ENCODE measurements around the gene EPN3. TPM values are rescaled to one million over a fixed set of nuclear protein-coding genes. Genes with fewer than 3 reads are reported as not detected.

EPN3 gene
- total RNA-seq, 1 donor from 2014 or later: 21.9 TPM

- intact Hi-C loops (cut with DNase I): loop anchor here (10.0 kb wide), 1 partner anchor 356 kb away; no protein-coding TSS in a partner anchor
- no peak overlapping the region for H3K4me3 ChIP-seq
- H3K36me3 ChIP-seq: peaks cover 0 to 16% of the 10 kb centered on the region in 2 donors
Measured at GRCh38 chr17:50488880-50489279, 43.7 kb upstream of the EPN3 start.

DNA sequence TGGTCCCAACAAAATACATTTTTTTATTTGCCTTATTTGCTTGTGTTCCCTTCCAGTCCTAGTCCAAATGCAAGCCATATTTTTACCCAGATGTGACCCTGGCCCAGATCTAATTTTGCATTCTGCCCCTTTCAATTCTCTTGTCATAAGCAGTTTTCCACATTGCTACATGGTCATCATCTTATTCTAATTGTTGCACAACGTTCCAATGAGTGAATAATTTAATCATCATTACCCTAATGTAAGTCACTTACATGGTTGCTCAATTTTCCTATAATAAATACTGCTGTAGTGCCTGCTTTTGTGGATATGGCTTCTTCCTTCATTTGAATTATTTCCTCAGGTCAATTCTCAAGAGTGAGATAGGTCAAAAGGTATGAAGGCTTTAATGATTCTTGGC, 41.0 kb upstream of the EPN3 start:
- no peaks in the 10 kb centered on the region for H3K4me1 ChIP-seq
- no peak for TF ChIP-seq POLR2AphosphoS5 (IDR thresholded peaks at IDR 0.05; ENCODE audit: insufficient read depth in 1 of 2, low read depth in 1 of 2)
- TF ChIP-seq POLR2A (IDR thresholded peaks at IDR 0.05): no peak
- no peak for TF ChIP-seq CTCF (IDR thresholded peaks at IDR 0.05)
- intact Hi-C loops (cut with DNase I): no loop called here
- no peaks in the 10 kb centered on the region for H3K9me3 ChIP-seq
- no peak overlapping the region for H3K27ac ChIP-seq
- DNase-seq (ENCODE audit: extremely low spot score in 2 of 2): no peak
- peaks cover 0 to 6% of the 10 kb centered on the region in 2 donors for H3K36me3 ChIP-seq
- H3K27me3 ChIP-seq: no peaks in the 10 kb centered on the region
- no peak overlapping the region for H3K4me3 ChIP-seq

More at GRCh38 chr17:50488880-50489279, 43.7 kb upstream of the EPN3 start:
- H3K27ac ChIP-seq: no peak overlapping the region
- H3K27me3 ChIP-seq: no peaks in the 10 kb centered on the region
- H3K9me3 ChIP-seq: no peaks in the 10 kb centered on the region
- no peak for DNase-seq (ENCODE audit: extremely low spot score in 2 of 2)
- H3K4me1 ChIP-seq: no peaks in the 10 kb centered on the region
- no peak for TF ChIP-seq CTCF (IDR thresholded peaks at IDR 0.05)
- TF ChIP-seq POLR2AphosphoS5 (IDR thresholded peaks at IDR 0.05; ENCODE audit: insufficient read depth in 1 of 2, low read depth in 1 of 2): no peak
- no peak for TF ChIP-seq POLR2A (IDR thresholded peaks at IDR 0.05)

DNA sequence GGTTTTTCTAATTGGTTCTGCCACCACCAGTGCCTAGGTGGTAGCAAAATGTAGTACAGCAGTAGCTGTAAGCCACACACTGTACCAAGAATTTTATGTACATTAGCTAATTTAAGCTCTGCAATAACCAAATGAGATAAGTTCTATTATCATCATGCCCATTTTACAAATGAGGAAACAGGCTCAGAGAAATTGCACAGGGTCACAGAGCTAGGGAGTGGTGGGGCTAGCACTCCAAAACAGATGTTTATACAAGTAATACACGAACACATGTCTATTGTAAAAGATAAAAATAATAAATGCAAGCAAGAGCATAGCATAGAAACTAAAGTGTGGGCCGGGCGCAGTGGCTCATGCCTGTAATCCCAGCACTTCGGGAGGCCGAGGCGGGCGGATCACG, 40.3 kb upstream of the EPN3 start:
- H3K9me3 ChIP-seq: no peaks in the 10 kb centered on the region
- peaks cover 0 to 2% of the 10 kb centered on the region in 2 donors for H3K36me3 ChIP-seq
- no peak for DNase-seq (ENCODE audit: extremely low spot score in 2 of 2)
- intact Hi-C loops (cut with DNase I): no loop called here
- H3K4me3 ChIP-seq: no peak overlapping the region
- no peaks in the 10 kb centered on the region for H3K4me1 ChIP-seq
- no peak overlapping the region for H3K27ac ChIP-seq
- H3K27me3 ChIP-seq: no peaks in the 10 kb centered on the region
- TF ChIP-seq CTCF (IDR thresholded peaks at IDR 0.05): no peak
- no peak for TF ChIP-seq POLR2AphosphoS5 (IDR thresholded peaks at IDR 0.05; ENCODE audit: insufficient read depth in 1 of 2, low read depth in 1 of 2)
- no peak for TF ChIP-seq POLR2A (IDR thresholded peaks at IDR 0.05)

- no peak for DNase-seq (ENCODE audit: extremely low spot score in 2 of 2)
- intact Hi-C loops (cut with DNase I): no loop called here
- H3K36me3 ChIP-seq: no peaks in the 10 kb centered on the region
- no peaks in the 10 kb centered on the region for H3K9me3 ChIP-seq
- no peaks in the 10 kb centered on the region for H3K27me3 ChIP-seq
- no peak overlapping the region for H3K27ac ChIP-seq
- TF ChIP-seq CTCF (IDR thresholded peaks at IDR 0.05) (no peak), POLR2A (IDR thresholded peaks at IDR 0.05) (no peak), POLR2AphosphoS5 (IDR thresholded peaks at IDR 0.05; ENCODE audit: insufficient read depth in 1 of 2, low read depth in 1 of 2) (no peak)
- H3K4me3 ChIP-seq: no peak overlapping the region
- H3K4me1 ChIP-seq: no peaks in the 10 kb centered on the region
Measured at GRCh38 chr17:50493744-50494143, 38.8 kb upstream of the EPN3 start.

GRCh38 chr17:50495217-50495823, 37.2 kb upstream of the EPN3 start:
- Histone ChIP-seq H3K4me1 (no peaks in the 10 kb centered on the region), H3K9me3 (no peaks in the 10 kb centered on the region), H3K4me3 (no peak overlapping the region), H3K27ac (no peak overlapping the region), H3K36me3 (no peaks in the 10 kb centered on the region), H3K27me3 (no peaks in the 10 kb centered on the region)
- intact Hi-C loops (cut with DNase I): no loop called here
- no peak for DNase-seq (ENCODE audit: extremely low spot score in 2 of 2)
- TF ChIP-seq CTCF (IDR thresholded peaks at IDR 0.05): no peak
